PC-3 (cell line): ENCODE results near the gene SLC9A6. TPM values are rescaled to one million over a fixed set of nuclear protein-coding genes. Genes with fewer than 3 reads are reported as not detected.
A peak's percentile ranks its signal among the peaks of the same experiment; 100 is the strongest.

ENCODE experiments used
- ATAC-seq: fragments of 200-7000 bp; cut with Tn5 transposase; 2 replicates; pipeline ENCODE4 v1.9.1; 2020; ENCODE audit warnings: mild to moderate bottlenecking, moderate library complexity
- Bru-seq: library from RNA; stranded (reverse); fragments of 400-500 nt; gene quantifications from one replicate; lab custom pipeline; 2021; lab: Mats Ljungman, UMichigan
- BruChase-seq, 2 experiments: library from RNA; stranded (reverse); fragments of 400-500 nt; gene quantifications; one replicate each; lab custom pipeline; 2021; lab: Mats Ljungman, UMichigan
- BruUV-seq: library from RNA; stranded (reverse); fragments of 400-500 nt; replicated peaks from 2 replicates; lab custom pipeline; 2021; lab: Mats Ljungman, UMichigan
- CTCF ChIA-PET: fragments of 300-600 bp; sonication (Branson Sonifier 250); formaldehyde crosslinking; loops from one replicate; lab custom pipeline; 2022; ENCODE audit warnings: antibody characterized with exemption; lab: Charles Lee
- POLR2A ChIA-PET: fragments of 300-600 bp; sonication (Branson Sonifier 250); formaldehyde crosslinking; loops from one replicate; lab custom pipeline; 2022; ENCODE audit warnings: antibody characterized with exemption; ENCODE audit not compliant: unreplicated experiment; lab: Charles Lee
- DNase-seq: peaks from one replicate; pipeline ENCODE4 v3.0.0-alpha.2; 2015
- H2AFZ ChIP-seq: fragments of 300-600 bp; sonication (generic); 2 replicates; pipeline ENCODE4 v1.6.0; 2016; ENCODE audit warnings: antibody characterized with exemption, low read length
- H3F3A ChIP-seq: fragments of 300-600 bp; sonication (generic); one replicate; pipeline ENCODE4 v1.6.0; 2017; ENCODE audit warnings: antibody characterized with exemption, low read length, control low read depth, mild to moderate bottlenecking; ENCODE audit not compliant: unreplicated experiment
- H3K27ac ChIP-seq: fragments of 300-600 bp; sonication (generic); 2 replicates; pipeline ENCODE4 v1.5.1; 2016; ENCODE audit warnings: mild to moderate bottlenecking, low read length
- H3K27me3 ChIP-seq: fragments of 300-600 bp; sonication (generic); 2 replicates; pipeline ENCODE4 v1.6.1; 2016; ENCODE audit warnings: low read length, mixed read lengths
- H3K36me3 ChIP-seq: fragments of 300-600 bp; sonication (generic); 2 replicates; pipeline ENCODE4 v1.6.1; 2016; ENCODE audit warnings: low read depth, mixed run types, low read length, mixed read lengths
- H3K4me1 ChIP-seq: fragments of 300-600 bp; sonication (generic); 2 replicates; pipeline ENCODE4 v1.5.1; 2016; ENCODE audit warnings: low read length; ENCODE audit not compliant: insufficient read depth
- H3K4me2 ChIP-seq: fragments of 300-600 bp; sonication (generic); 2 replicates; pipeline ENCODE4 v1.6.0; 2016; ENCODE audit warnings: low read length
- H3K4me3 ChIP-seq: fragments of 300-600 bp; sonication (generic); 2 replicates; pipeline ENCODE4 v1.5.1; 2016; ENCODE audit warnings: mild to moderate bottlenecking, low read length, mixed read lengths
- H3K79me2 ChIP-seq: fragments of 300-600 bp; sonication (generic); 2 replicates; pipeline ENCODE4 v1.6.1; 2017; ENCODE audit warnings: low read length, mixed read lengths
- H3K9ac ChIP-seq: fragments of 300-600 bp; sonication (generic); 2 replicates; pipeline ENCODE4 v1.6.0; 2016; ENCODE audit warnings: mild to moderate bottlenecking, low read length
- H3K9me2 ChIP-seq: fragments of 300-600 bp; sonication (generic); replicated peaks from 2 replicates; pipeline ENCODE4 v1.6.1; 2016; ENCODE audit warnings: mixed run types, low read length, mixed read lengths
- H3K9me3 ChIP-seq: fragments of 300-600 bp; sonication (generic); 2 replicates; pipeline ENCODE4 v1.6.1; 2016; ENCODE audit warnings: low read length, mixed read lengths
- H4K20me1 ChIP-seq: fragments of 300-600 bp; sonication (generic); 2 replicates; pipeline ENCODE4 v1.6.1; 2016; ENCODE audit warnings: low read length, mixed read lengths
- CTCF ChIP-seq: fragments of 300-600 bp; sonication (generic); conservative IDR thresholded peaks from 2 replicates; pipeline ENCODE4 v1.5.1; 2017; ENCODE audit warnings: antibody characterized with exemption, low read depth, mild to moderate bottlenecking, low read length
- EZH2 ChIP-seq: fragments of 300-600 bp; sonication (generic); IDR thresholded peaks from one replicate; pipeline ENCODE4 v1.6.1; 2017; ENCODE audit warnings: antibody characterized with exemption, mild to moderate bottlenecking, low read length; ENCODE audit not compliant: unreplicated experiment
- EZH2phosphoT487 ChIP-seq: fragments of 300-600 bp; sonication (generic); IDR thresholded peaks from 2 replicates; pipeline ENCODE4 v1.6.1; 2018; ENCODE audit warnings: mild to moderate bottlenecking, antibody characterized with exemption, low read length, borderline replicate concordance
- intact Hi-C: fragments of 100-400 bp; cut with micrococcal nuclease; formaldehyde crosslinking; loops from 2 replicates; pipeline ENCODE4 v1.9.0; 2023
- long read RNA-seq: library from polyadenylated mRNA; unstranded; transcript quantifications from one replicate; pipeline ENCODE4 v2.0.0, GENCODE V29; 2021; ENCODE audit not compliant: unreplicated experiment
- total RNA-seq: library from RNA; depleted of rRNA; stranded (reverse); fragments of >200 nt; gene quantifications from 2 replicates; pipeline ENCODE4 v1.2.3, GENCODE V29; 2014; rRNA removed

The SLC9A6 gene
- total RNA-seq (13.4 and 14.4 TPM in 2 replicates), Bru-seq, nascent RNA (percentile 57 among the genes with signal in this experiment), BruChase-seq, experiment 1, labeled RNA remaining after a 6-hour chase (percentile 64 among the genes with signal in this experiment), BruChase-seq, experiment 2, labeled RNA remaining after a 2-hour chase (percentile 56 among the genes with signal in this experiment)
- long read RNA-seq, full-length matches to known transcripts = 46 of 71 reads
- long read RNA-seq, partial matches to known transcripts = 6 of 71 reads
- long read RNA-seq, other reads (novel, unspliced or antisense) = 19 of 71 reads

GRCh38 chrX:135985157-135985972 lies at the start of gene SLC9A6:
Gene SLC9A6 (plus strand): TSS chrX:135985435. CDS start chrX:135985659, 224 bp downstream.
- Histone ChIP-seq H3K36me3 (no peaks in the 10 kb centered on the region), H3K4me1 (peaks cover 7% of the 10 kb centered on the region), H2AFZ (peak within 1 kb of the TSS; percentile 87), H3K9me2 (no peaks in the 10 kb centered on the region), H3K4me2 (peak within 1 kb of the TSS; percentile 86), H3K4me3 (peak within 1 kb of the TSS; percentile 71), H3K9ac (peak within 1 kb of the TSS; percentile 82), H3K27me3 (no peaks in the 10 kb centered on the region), H3K9me3 (no peaks in the 10 kb centered on the region), H4K20me1 (no peaks in the 10 kb centered on the region), H3K27ac (0 out of 2 replicates have a peak within 1 kb of the TSS, but pooled peaks have one; percentile 16), H3K79me2 (peaks cover 41% of the 10 kb centered on the region), H3F3A (no peaks in the 10 kb centered on the region)
- ATAC-seq (peak; percentile 89), DNase-seq (peak; percentile 72)
- intact Hi-C loops = loop anchor here (1.0 kb wide), 1 partner anchor 8 kb away; no protein-coding TSS in a partner anchor
- no TSS peak for BruUV-seq
- POLR2A ChIA-PET = no interaction called here
- CTCF ChIA-PET = interaction anchor here (0.7 kb wide), 1 partner anchor 1067 kb away, joined by 6 read pairs; no protein-coding TSS in a partner anchor
- TF ChIP-seq EZH2 (no peak), EZH2phosphoT487 (no peak), CTCF (no peak)

GRCh38 chrX:135944486-135944885 lies 40.7 kb upstream of the SLC9A6 start:
- Histone ChIP-seq H3K9ac (no peak overlapping the region), H3K79me2 (no peaks in the 10 kb centered on the region), H3K9me3 (no peaks in the 10 kb centered on the region), H3K36me3 (no peaks in the 10 kb centered on the region), H3K4me3 (no peak overlapping the region), H3K4me2 (no peak overlapping the region), H4K20me1 (no peaks in the 10 kb centered on the region), H3K27ac (no peak overlapping the region), H2AFZ (no peak overlapping the region), H3K4me1 (no peaks in the 10 kb centered on the region), H3F3A (no peaks in the 10 kb centered on the region), H3K27me3 (no peaks in the 10 kb centered on the region), H3K9me2 (no peaks in the 10 kb centered on the region)
- ChIA-PET POLR2A (no interaction called here), CTCF (no interaction called here)
- no TSS peak for BruUV-seq
- TF ChIP-seq CTCF (no peak), EZH2phosphoT487 (no peak), EZH2 (no peak)
- ATAC-seq = no peak
- intact Hi-C loops = no loop called here
- no peak for DNase-seq
